ENCODE measurements around the gene ABCG1. TPM values are rescaled to one million over a fixed set of nuclear protein-coding genes. Genes with fewer than 3 reads are reported as not detected.

ABCG1 gene
- total RNA-seq, 4 donors from 2014 or later, result 16.1 to 25.9 (median 20.0) TPM

- Histone ChIP-seq H3K27me3 (no peaks in the 10 kb centered on the region), H3K9me3 (no peaks in the 10 kb centered on the region), H3K4me3 (no peak overlapping the region), H3K4me1 (peaks cover 3 to 12% (median 7%) of the 10 kb centered on the region in 4 donors), H3K27ac (replicated peaks in 1 of 4) (no peak overlapping the region), H3K36me3 (peaks cover 7 to 58% (median 48%) of the 10 kb centered on the region in 4 donors)
- 85% methylated on average over 13 of the region's 15 CpGs for WGBS
- DNase-seq (ENCODE audit: extremely low spot score), result no peak
- intact Hi-C loops (cut with DNase I), result no loop called here
- TF ChIP-seq CTCF (IDR thresholded peaks at IDR 0.05), result no peak
- TF ChIP-seq EP300 (IDR thresholded peaks at IDR 0.05), result no peak
- no peak for TF ChIP-seq POLR2A (IDR thresholded peaks at IDR 0.05; ENCODE audit: low read depth)
- no peak for TF ChIP-seq POLR2AphosphoS5 (IDR thresholded peaks at IDR 0.05)
Measured at GRCh38 chr21:42272109-42272962, 53.4 kb downstream of the ABCG1 start.

GRCh38 chr21:42272984-42273600 lies 54.2 kb downstream of the ABCG1 start:
- Histone ChIP-seq H3K4me1 (peaks cover 0 to 5% (median 2%) of the 10 kb centered on the region in 4 donors), H3K36me3 (peaks cover 7 to 64% (median 49%) of the 10 kb centered on the region in 4 donors), H3K4me3 (no peak overlapping the region), H3K27ac (replicated peaks in 1 of 4) (no peak overlapping the region), H3K9me3 (no peaks in the 10 kb centered on the region), H3K27me3 (no peaks in the 10 kb centered on the region)
- intact Hi-C loops (cut with DNase I), result no loop called here
- DNase-seq (ENCODE audit: extremely low spot score), result no peak
- 78% methylated on average over 13 of the region's 29 CpGs for WGBS
- TF ChIP-seq POLR2AphosphoS5 (IDR thresholded peaks at IDR 0.05), result no peak
- no peak for TF ChIP-seq EP300 (IDR thresholded peaks at IDR 0.05)
- no peak for TF ChIP-seq POLR2A (IDR thresholded peaks at IDR 0.05; ENCODE audit: low read depth)
- no peak for TF ChIP-seq CTCF (IDR thresholded peaks at IDR 0.05)

- Histone ChIP-seq H3K36me3 (peaks cover 15 to 91% (median 67%) of the 10 kb centered on the region in 4 donors), H3K9me3 (no peaks in the 10 kb centered on the region), H3K4me3 (no peak overlapping the region), H3K4me1 (no peaks in the 10 kb centered on the region), H3K27ac (replicated peaks in 1 of 4) (no peak overlapping the region), H3K27me3 (no peaks in the 10 kb centered on the region)
- DNase-seq (ENCODE audit: extremely low spot score), result no peak
- no peak for TF ChIP-seq CTCF (IDR thresholded peaks at IDR 0.05)
- no peak for TF ChIP-seq POLR2A (IDR thresholded peaks at IDR 0.05; ENCODE audit: low read depth)
- TF ChIP-seq EP300 (IDR thresholded peaks at IDR 0.05), result no peak
- no peak for TF ChIP-seq POLR2AphosphoS5 (IDR thresholded peaks at IDR 0.05)
- WGBS, result 88% methylated on average over 13 of the region's 13 CpGs
- intact Hi-C loops (cut with DNase I), result no loop called here
Measured at GRCh38 chr21:42276076-42276475, 57.1 kb downstream of the ABCG1 start.

GRCh38 chr21:42276526-42277154 lies 57.7 kb downstream of the ABCG1 start:
- WGBS, result 91% methylated on average over 12 of the region's 17 CpGs
- Histone ChIP-seq H3K4me3 (no peak overlapping the region), H3K9me3 (no peaks in the 10 kb centered on the region), H3K27me3 (no peaks in the 10 kb centered on the region), H3K4me1 (no peaks in the 10 kb centered on the region), H3K27ac (replicated peaks in 1 of 4) (no peak overlapping the region), H3K36me3 (peaks cover 12 to 90% (median 69%) of the 10 kb centered on the region in 4 donors)
- DNase-seq (ENCODE audit: extremely low spot score), result no peak
- TF ChIP-seq POLR2A (IDR thresholded peaks at IDR 0.05; ENCODE audit: low read depth) (no peak), CTCF (IDR thresholded peaks at IDR 0.05) (no peak), EP300 (IDR thresholded peaks at IDR 0.05) (no peak), POLR2AphosphoS5 (IDR thresholded peaks at IDR 0.05) (no peak)
- intact Hi-C loops (cut with DNase I), result no loop called here

Measured in esophagus muscularis mucosa (tissue), 4 donors.